Smooth muscle cell (in vitro differentiated cells): ENCODE results near the gene RALGAPA1. TPM values are rescaled to one million over a fixed set of nuclear protein-coding genes. Genes with fewer than 3 reads are reported as not detected.

Source experiments
- DNase-seq: peaks from one replicate; lab custom pipeline; 2025; ENCODE audit not compliant: unreplicated experiment; lab: John Stamatoyannopoulos, UW
- H2AFZ ChIP-seq: fragments of 200-600 bp; sonication (generic); 2 replicates; pipeline ENCODE4 v1.6.0; 2016; ENCODE audit warnings: antibody characterized with exemption, low read depth, mild to moderate bottlenecking
- H3F3A ChIP-seq: fragments of 200-600 bp; sonication (generic); 2 replicates; pipeline ENCODE4 v1.6.0; 2017; ENCODE audit warnings: antibody characterized with exemption, low read depth
- H3K27ac ChIP-seq: fragments of 200-600 bp; sonication (generic); 2 replicates; pipeline ENCODE4 v1.5.1; 2016; ENCODE audit warnings: low read depth, mild to moderate bottlenecking
- H3K27me3 ChIP-seq: fragments of 200-600 bp; sonication (generic); 2 replicates; pipeline ENCODE4 v1.6.1; 2016; ENCODE audit warnings: low read depth, mild to moderate bottlenecking
- H3K36me3 ChIP-seq: fragments of 200-600 bp; sonication (generic); 2 replicates; pipeline ENCODE4 v1.5.1; 2016; ENCODE audit warnings: low read depth
- H3K4me1 ChIP-seq: fragments of 200-600 bp; sonication (generic); 2 replicates; pipeline ENCODE4 v1.5.1; 2016; ENCODE audit warnings: low read depth
- H3K4me2 ChIP-seq: fragments of 200-600 bp; sonication (generic); 2 replicates; pipeline ENCODE4 v1.6.0; 2016; ENCODE audit warnings: mild to moderate bottlenecking
- H3K4me3 ChIP-seq: fragments of 200-600 bp; sonication (generic); 2 replicates; pipeline ENCODE4 v1.5.1; 2016; ENCODE audit warnings: mild to moderate bottlenecking
- H3K79me2 ChIP-seq: fragments of 200-600 bp; sonication (generic); 2 replicates; pipeline ENCODE4 v1.6.0; 2016; ENCODE audit warnings: low read depth, mild to moderate bottlenecking
- H3K9ac ChIP-seq: fragments of 200-600 bp; sonication (generic); 2 replicates; pipeline ENCODE4 v1.6.0; 2016; ENCODE audit warnings: low read depth
- H3K9me3 ChIP-seq: fragments of 200-600 bp; sonication (generic); replicated peaks from 2 replicates; pipeline ENCODE4 v1.5.1; 2016; ENCODE audit warnings: low read depth
- H4K20me1 ChIP-seq: fragments of 200-600 bp; sonication (generic); 2 replicates; pipeline ENCODE4 v1.6.0; 2016; ENCODE audit warnings: low read depth
- WGBS: methylation state at CpG from one replicate; pipeline ENCODE4 v1.1.7; 2016; ENCODE audit warnings: low lambda C conversion rate; 5-methylcytosine and 5-hydroxymethylcytosine counted together
- polyA plus RNA-seq: library from polyadenylated mRNA; unstranded; fragments of >200 nt; fragmentation: Nextera tagmentation; extraction: Ambion mirVana; gene quantifications from 2 replicates; pipeline ENCODE4 v1.2.1, GENCODE V29; 2016
- total RNA-seq: library from RNA; depleted of rRNA; stranded (reverse); fragments of >200 nt; gene quantifications from 2 replicates; pipeline ENCODE4 v1.2.3, GENCODE V29; 2014
- TF ChIP-seq, protein P1 (sequence below): fragments of 200-600 bp; sonication (generic); IDR thresholded peaks from 2 replicates; pipeline ENCODE4 v1.5.1; 2017; ENCODE audit warnings: borderline replicate concordance, mild to moderate bottlenecking, antibody characterized with exemption; ENCODE audit not compliant: insufficient read depth, poor library complexity, severe bottlenecking

RALGAPA1 gene
- total and polyA plus RNA-seq, 2 experiments from 2014 or later = 5.4 to 25.4 TPM

DNA sequence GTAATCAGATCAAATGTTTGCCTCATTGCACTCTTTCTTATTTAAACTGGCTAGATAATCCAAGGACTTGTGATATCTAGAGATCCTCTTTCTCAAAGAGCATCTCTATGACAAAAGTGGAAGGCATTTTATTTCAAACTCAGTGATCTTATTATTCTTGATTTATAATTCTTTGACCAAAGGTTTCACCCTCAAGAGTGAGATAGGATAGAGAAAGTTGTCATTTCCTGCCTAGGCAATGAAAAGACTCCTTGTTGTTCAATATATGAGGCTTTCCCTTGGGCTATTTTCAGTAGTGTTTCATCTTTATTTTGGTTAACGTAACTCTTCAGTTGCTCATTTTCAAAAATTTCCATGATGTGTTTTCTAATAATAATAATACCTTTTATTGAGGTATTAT, 293.2 kb downstream of the RALGAPA1 start:
- TF ChIP-seq, protein P1, sequence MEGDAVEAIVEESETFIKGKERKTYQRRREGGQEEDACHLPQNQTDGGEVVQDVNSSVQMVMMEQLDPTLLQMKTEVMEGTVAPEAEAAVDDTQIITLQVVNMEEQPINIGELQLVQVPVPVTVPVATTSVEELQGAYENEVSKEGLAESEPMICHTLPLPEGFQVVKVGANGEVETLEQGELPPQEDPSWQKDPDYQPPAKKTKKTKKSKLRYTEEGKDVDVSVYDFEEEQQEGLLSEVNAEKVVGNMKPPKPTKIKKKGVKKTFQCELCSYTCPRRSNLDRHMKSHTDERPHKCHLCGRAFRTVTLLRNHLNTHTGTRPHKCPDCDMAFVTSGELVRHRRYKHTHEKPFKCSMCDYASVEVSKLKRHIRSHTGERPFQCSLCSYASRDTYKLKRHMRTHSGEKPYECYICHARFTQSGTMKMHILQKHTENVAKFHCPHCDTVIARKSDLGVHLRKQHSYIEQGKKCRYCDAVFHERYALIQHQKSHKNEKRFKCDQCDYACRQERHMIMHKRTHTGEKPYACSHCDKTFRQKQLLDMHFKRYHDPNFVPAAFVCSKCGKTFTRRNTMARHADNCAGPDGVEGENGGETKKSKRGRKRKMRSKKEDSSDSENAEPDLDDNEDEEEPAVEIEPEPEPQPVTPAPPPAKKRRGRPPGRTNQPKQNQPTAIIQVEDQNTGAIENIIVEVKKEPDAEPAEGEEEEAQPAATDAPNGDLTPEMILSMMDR = no peak
- no peak overlapping the region for H3K4me2 ChIP-seq
- no peaks in the 10 kb centered on the region for H3K4me1 ChIP-seq
- no peak overlapping the region for H3K4me3 ChIP-seq
- no peak for DNase-seq
- H3K9ac ChIP-seq = no peak overlapping the region
- no peaks in the 10 kb centered on the region for H4K20me1 ChIP-seq
- no peaks in the 10 kb centered on the region for H3K9me3 ChIP-seq
- no peaks in the 10 kb centered on the region for H3K27me3 ChIP-seq
- H3K27ac ChIP-seq = no peak overlapping the region
- no peaks in the 10 kb centered on the region for H3K79me2 ChIP-seq
- WGBS = 81% methylated on average over 1 of the region's 1 CpG
- H3K36me3 ChIP-seq = no peaks in the 10 kb centered on the region
- no peaks in the 10 kb centered on the region for H3F3A ChIP-seq
- no peak overlapping the region for H2AFZ ChIP-seq

DNA sequence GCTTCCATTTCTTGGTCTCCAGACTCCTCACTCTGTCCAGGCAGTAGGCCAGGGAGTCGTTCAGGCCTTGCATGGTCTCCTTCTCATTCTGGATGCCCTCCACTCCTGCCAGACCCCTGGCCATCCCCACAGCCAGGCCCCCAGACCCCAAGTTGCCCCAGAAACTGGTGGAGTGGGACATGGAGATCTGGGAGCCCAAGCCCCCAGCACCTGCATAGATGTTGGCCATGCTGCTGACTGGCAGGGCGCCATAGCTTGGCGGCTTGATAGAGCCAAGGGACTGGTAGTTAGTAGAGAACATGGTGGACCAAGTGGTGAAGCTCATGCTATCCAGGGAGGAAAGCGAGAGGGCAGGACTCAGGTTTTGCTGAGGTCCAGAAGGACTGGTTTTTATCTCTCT, 296.3 kb downstream of the RALGAPA1 start:
- no peaks in the 10 kb centered on the region for H3K36me3 ChIP-seq
- DNase-seq = no peak
- peaks cover 6% of the 10 kb centered on the region for H3K27me3 ChIP-seq
- no peak overlapping the region for H3K4me2 ChIP-seq
- 86% methylated on average over 4 of the region's 4 CpGs for WGBS
- no peaks in the 10 kb centered on the region for H3K9me3 ChIP-seq
- no peaks in the 10 kb centered on the region for H3K79me2 ChIP-seq
- H3K9ac ChIP-seq = no peak overlapping the region
- TF ChIP-seq, protein P1 = no peak
- H2AFZ ChIP-seq = no peak overlapping the region
- H3K27ac ChIP-seq = no peak overlapping the region
- H3K4me3 ChIP-seq = no peak overlapping the region
- H4K20me1 ChIP-seq = no peaks in the 10 kb centered on the region
- no peaks in the 10 kb centered on the region for H3F3A ChIP-seq
- H3K4me1 ChIP-seq = no peaks in the 10 kb centered on the region

DNA sequence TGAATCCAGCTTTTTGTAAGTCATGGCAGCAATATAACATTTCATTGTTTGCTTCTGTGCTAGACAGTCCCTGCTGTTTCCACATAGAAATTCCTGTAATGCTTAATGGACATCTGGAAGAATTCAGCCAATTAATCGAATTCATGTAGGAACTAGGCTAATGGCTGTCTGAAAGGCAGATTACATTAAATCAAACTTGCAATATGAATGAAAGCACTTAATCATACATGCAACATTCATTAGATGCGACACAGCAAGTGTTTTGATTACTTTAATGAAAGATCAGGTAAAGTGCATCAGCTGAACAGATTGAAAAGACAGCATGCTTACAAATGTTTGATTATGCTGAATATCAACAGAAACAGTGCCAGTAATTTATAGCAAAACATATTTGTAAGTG, 299.2 kb downstream of the RALGAPA1 start:
- Histone ChIP-seq H2AFZ (no peak overlapping the region), H3K79me2 (no peaks in the 10 kb centered on the region), H3K36me3 (no peaks in the 10 kb centered on the region), H3K4me2 (no peak overlapping the region), H3F3A (no peaks in the 10 kb centered on the region), H3K4me1 (no peaks in the 10 kb centered on the region), H3K27me3 (peaks cover 8% of the 10 kb centered on the region), H3K9me3 (no peaks in the 10 kb centered on the region), H3K4me3 (no peak overlapping the region), H3K27ac (no peak overlapping the region), H4K20me1 (no peaks in the 10 kb centered on the region), H3K9ac (no peak overlapping the region)
- 84% methylated on average over 2 of the region's 2 CpGs for WGBS
- TF ChIP-seq, protein P1 = no peak
- no peak for DNase-seq

DNA sequence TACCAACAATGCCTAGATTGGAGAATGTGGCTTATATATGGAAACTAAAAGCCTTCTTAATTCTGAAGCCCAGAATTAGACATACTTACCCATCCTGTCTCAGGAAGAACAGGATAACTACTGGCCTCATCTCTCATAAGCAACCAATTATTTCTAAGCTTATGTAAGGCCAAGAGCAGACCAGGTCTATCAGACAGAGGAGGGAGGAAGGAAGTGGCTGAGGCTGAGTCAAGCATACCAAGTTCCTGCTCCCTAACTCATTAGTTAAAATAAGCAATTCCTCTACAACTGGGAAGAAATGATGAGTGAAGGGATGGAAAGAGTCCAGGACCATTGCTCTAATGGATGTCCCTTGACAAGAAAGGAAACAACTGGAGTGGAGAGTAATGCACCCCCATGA, 302.2 kb downstream of the RALGAPA1 start:
- no peak overlapping the region for H3K4me3 ChIP-seq
- peaks cover 21% of the 10 kb centered on the region for H3K27me3 ChIP-seq
- H3K9ac ChIP-seq = no peak overlapping the region
- H4K20me1 ChIP-seq = no peaks in the 10 kb centered on the region
- H3K4me1 ChIP-seq = no peaks in the 10 kb centered on the region
- H3K4me2 ChIP-seq = no peak overlapping the region
- H3K79me2 ChIP-seq = no peaks in the 10 kb centered on the region
- TF ChIP-seq, protein P1 = no peak
- H3K27ac ChIP-seq = no peak overlapping the region
- no peak overlapping the region for H2AFZ ChIP-seq
- H3K36me3 ChIP-seq = no peaks in the 10 kb centered on the region
- H3F3A ChIP-seq = no peaks in the 10 kb centered on the region
- no peaks in the 10 kb centered on the region for H3K9me3 ChIP-seq
- no peak for DNase-seq
